Activated T-helper 1 cell treated with anti-CD3 and anti-CD28 coated beads, Interleukin-2, amount 50 U/mL, for 16 hours (primary cell): ENCODE data around the gene DUS3L.
"Not testable (repeated sequence)": the region's sequence is repeated elsewhere in the genome, so short reads cannot be mapped to it uniquely, and the experiment has no call there.

ENCODE experiments used
- DNase-seq, 2 donors: peaks; one replicate each; pipeline ENCODE4 v3.0.0-alpha.2; 2020; ENCODE audit warnings: low read depth in 1 of 2, low spot score in 1 of 2

Gene DUS3L

DNA sequence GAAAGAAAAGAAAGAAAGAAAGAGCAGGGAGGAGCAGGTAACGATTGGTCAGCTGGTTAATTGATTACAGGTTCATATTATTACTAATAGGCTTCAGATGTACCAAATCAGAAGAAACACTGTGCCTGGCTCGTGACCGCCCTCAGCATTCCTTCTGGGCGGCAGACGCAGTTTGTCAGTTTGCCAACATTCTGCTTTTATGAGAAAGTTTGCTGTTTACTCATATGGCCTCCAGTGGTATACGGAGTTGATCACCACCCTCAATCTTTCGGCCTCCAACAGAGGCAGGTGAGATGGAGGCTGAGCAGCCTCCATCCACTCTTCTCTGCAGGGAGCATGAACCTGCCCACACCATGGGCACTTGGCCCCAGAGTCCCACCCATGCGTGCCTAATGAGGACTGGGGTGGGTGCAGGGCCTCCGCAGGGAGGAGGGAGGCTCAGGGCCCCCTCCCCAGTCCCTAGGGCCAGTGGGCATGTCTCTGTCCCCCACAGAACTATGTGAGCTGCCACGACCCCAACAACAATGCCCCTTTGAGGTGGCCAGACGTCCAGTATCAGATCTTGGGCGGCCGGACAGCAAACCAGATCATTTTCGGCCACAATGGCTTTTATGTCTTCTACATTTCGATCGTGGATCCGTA lies 15.2 kb downstream of the DUS3L start:
- no peak for DNase-seq

DNA sequence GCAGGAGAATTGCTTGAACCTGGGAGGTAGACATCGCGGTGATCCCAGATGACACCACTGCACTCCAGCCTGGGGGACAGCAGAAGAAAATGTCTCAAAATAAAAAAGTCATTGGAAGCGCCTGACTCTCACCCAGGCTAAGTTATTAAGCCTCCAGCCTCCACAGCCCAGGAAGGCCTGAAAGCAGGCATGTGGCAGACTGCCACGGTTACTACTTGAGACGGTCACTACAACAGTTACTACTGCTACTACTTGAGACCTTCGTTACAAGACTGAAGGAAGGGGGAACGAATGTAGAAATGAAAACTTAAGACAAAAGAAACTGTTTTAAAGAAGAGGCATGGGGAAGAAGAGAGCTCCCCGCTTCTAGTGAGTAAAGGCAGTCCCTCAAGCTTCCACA lies 16.0 kb downstream of the DUS3L start:
- DNase-seq: no peak

DNA sequence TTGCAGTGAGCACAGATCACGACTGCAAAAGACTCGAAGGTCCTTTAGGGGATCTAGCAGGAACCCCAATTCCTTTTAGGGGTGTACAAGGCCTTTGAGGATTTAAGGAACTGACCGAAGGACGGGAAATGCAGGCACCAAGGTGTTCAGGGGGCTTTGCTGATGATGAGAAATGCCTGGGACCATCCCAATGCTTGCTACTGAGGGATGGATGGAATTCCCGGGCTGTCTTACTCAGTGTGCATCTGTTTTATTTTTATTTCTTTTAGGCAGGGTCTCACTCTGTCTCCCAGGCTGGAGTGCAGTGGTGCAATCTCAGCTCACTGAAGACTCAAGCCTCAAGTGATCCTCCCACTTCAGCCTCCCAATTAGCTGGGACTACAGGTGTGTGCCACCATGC lies 17.7 kb downstream of the DUS3L start:
- DNase-seq: no peak

DNA sequence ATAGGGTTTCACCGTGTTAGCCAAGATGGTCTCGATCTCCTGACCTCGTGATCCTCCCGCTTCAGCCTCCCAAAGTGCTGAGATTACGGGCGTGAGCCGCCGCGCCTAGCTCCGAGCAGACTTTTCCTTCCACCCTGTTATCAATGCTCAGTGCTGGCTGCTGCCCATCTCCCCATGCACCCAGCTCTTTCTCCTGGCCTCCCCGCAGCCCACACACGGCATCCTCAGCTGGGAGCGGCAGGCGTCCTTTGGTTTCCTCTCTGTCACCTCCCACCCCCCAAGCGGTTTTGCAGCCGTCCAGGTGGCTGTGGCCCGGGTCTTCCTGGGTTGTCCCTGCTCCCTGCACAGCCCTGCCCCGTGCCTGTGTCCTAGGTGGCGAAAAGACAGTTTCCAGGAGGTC lies 18.5 kb downstream of the DUS3L start:
- no peak for DNase-seq

DNA sequence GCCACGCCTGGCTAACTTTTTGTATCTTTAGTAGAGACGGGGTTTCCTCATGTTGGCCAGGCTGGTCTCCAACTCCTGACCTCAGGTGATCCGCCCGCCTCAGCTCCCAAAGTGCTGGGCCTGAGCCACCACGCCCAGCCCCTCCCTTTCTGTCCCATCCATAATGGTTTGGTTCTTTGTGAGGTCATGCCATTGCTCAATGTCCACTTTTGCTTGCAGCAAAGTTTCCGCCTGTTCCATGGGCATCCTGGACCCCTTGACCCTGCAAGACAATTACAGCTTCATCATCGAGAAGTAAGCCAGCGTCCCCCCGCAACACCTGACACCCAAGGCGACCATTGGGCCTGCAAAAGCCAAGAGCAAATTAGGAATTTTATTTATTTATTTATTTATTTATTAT lies 23.0 kb downstream of the DUS3L start:
- no peak for DNase-seq

DNA sequence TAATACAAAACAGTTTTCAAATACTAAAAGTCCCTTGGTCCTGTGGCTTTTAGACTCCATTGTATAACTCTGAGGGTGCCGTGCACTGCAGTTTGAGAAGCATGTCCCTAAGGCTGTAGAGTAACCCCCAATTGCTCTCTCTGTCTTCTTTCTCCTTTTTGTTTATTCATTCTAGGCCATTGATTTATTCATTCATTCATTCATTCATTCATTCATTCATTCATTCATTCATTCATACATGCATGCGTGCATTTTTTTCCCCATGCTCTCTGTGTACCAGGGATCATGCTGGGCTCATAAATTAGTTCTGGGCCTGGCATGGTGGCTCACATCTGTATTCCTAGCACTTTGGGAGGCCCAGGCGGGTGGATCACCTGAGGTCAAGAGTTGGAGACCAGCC lies 25.7 kb downstream of the DUS3L start:
- no peak for DNase-seq

DNA sequence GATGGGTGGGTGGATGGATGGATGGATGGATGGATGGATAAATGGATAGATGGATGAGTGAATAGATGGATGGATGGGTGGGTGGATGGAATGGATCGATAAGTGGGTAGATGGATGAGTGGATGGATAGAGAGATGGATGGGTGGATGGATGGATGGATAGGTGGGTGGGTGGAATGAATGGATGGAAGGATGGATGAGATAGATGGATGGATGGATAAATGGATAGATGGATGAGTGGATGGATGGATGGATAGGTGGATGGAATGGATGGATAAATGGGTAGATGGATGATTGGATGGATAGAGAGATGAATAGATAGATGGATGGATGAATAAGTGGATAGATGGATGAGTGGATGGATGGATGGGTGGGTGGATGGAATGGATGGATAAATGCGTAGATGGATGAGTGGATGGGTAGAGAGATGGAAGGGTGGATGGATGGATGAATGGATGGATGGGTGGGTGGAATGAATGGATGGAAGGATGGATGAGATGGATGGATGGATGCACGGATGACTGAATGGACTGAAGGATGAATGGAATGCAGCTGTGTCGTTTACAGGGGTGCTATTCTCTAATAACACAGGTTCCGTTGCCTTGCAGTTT lies 28.2 kb downstream of the DUS3L start:
- DNase-seq: no peak

DNA sequence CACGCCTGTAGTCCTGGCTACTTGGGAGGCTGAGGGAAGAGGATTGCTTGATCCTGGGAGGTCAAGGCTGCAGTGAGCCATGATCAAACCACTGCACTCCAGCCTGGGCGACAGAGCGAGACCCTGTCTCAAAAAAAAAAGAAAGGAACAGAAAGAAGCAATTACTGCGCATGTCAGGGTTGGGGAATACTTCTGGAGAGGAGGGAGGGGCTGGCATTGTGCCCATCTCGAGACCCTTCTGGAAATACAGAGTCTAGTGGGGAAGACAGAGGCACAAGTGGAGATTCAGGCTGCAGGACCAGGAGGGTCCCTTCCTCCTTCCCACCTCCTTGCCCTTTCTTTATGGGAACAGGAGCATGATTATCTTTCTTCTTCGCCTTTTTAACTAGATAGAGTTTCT lies 37.2 kb downstream of the DUS3L start:
- DNase-seq: no peak

DNA sequence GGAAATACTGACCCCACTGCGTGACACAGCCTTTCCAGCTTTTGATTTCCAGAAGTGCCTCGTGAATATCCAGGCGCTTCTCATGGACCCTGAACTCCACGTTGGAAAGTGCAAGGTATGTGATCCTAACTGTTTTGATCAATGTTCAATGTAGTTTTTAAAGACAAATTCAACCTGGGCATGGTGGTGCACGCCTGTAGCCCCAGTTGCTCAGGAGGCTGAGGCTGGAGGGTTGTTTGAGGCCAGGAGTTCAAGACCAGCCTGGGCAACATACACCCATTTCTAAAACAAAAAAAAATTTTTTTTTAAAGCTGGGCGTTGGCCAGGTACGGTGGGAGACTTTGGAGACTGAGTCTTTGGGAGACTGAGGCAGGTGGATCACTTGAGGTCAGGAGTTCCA lies 39.3 kb downstream of the DUS3L start:
- DNase-seq: no peak

DNA sequence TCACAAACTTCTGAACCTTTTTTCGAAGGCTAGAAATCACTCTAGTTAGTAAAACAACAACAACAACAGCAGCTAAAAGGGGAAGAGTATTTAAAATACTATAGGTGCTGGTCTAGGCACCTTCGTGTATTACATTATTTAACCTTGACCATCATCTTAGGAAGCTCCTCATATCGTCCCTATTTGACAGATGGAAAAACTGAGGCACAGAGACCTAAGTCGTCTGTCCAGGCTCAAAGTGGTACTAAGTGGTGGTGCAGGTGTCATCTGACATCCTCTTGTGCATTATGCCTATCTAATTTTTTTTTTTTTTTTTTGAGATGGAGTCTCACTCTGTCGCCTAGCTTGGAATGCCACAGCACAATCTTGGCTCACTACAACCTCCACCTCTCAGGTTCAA lies 41.5 kb downstream of the DUS3L start:
- no peak for DNase-seq

DNA sequence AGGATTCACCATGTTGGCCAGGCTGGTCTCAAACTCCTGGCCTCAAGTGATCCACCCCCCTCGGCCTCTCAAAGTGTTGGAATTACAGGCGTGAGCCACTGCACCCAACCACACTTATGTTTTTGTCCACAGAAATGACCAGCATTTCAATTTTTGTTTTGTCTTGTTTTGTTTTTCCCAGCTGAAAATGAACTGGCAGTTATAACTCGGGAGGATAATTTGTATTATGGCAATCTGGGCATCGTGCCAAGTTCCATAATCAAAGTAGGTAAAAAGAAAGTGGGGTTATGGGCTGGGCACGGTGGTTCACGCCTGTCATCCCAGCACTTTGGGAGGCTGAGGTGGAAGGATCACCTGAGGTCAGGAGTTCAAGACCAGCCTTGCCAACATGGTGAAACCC lies 42.0 kb downstream of the DUS3L start:
- not testable (repeated sequence) for DNase-seq

DNA sequence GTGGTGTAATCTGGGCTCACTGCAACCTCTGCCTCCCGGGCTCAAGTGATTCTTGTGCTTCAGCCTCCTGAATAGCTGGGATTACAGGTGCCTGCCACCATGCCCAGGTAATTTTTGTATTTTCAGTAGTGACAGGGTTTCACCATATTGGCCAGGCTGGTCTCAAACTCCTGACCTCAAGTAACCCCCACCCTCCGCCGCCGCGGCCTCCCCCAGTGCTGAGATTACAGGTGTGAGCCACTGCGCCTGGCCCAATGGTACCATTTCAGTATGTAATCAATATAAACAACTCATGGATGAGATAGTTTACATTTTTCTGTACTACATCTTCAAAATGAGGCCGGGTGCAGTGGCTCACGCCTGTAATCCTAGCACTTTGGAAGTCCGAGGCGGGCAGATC lies 46.0 kb downstream of the DUS3L start:
- DNase-seq: not testable (repeated sequence)

DNA sequence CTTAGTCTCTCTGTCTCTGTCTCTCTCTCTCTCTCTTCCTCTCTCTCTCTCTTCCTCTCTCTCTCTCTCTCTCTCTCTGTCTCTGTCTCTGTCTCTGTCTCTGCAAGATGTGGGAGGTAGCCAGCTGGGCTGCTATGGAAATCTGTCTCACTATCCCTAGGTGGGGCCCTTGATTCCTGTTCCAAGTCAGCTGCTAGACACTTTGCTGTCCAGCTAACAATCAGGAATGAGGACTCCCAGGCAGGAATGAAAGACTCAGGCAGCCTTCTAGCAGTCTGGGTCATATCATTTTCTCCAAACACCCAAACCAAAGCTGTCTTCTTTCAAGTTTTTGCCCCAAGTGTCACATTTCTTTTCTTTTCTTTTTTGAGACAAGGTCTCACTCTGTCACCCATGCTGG lies 47.3 kb downstream of the DUS3L start:
- no peak for DNase-seq

DNA sequence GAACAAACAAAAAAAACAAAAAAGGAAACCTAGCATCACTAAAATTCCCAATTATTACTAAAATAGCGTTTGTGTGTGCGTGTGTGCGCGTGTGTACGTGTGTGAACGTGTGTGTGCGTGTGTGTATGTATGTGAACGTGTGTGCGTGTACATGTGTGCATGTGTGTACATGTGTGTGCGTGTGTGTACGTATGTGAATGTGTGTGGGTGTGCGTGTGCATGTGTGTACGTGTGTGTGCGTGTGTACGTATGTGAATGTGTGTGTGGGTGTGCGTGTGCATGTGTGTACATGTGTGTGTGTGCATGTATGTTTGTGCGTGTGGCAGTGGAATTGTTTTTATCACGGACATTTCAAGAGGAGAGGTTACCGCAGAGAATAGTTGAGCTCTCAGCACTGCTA lies 48.9 kb downstream of the DUS3L start:
- no peak for DNase-seq

DNA sequence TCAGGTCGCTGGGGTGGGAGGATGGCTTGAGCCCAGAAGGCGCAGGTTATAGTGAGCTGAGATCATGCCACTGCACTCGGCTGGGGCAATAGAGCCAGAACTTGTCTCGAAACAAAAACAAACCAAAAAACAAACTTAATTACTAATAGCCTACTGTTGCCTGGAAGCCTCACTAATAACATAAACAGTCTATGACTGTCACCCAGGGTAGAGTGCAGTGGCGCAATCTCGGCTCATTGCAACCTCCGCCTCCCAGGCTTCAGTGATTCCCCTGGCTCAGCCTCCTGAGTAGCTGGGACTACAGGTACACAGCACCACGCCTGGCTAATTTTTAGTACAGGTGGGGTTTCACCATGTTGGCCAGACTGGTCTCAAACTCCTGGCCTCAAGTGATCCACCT lies 52.5 kb downstream of the DUS3L start:
- no peak for DNase-seq
